HG03045 (cell line): ENCODE measurements around the gene CDIPT.

Source experiments
- ATAC-seq: cut with Tn5 transposase; IDR thresholded peaks from one replicate; pipeline ENCODE4 v1.9.1; 2021; ENCODE audit warnings: mild to moderate bottlenecking, moderate library complexity; ENCODE audit not compliant: unreplicated experiment

The CDIPT gene

GRCh38 chr16:29860218-29860617 is 2.8 kb downstream of the CDIPT start:
- ATAC-seq = no peak

- ATAC-seq = no peak
Measured at GRCh38 chr16:29858974-29859373, 4.1 kb downstream of the CDIPT start.

GRCh38 chr16:29858149-29858849 is 4.7 kb downstream of the CDIPT start:
- no peak for ATAC-seq

- ATAC-seq = no peak
Measured at GRCh38 chr16:29857133-29857760, 5.8 kb downstream of the CDIPT start.

GRCh38 chr16:29854520-29855100 is 8.4 kb downstream of the CDIPT start:
- no peak for ATAC-seq

- no peak for ATAC-seq
Measured at GRCh38 chr16:29852654-29853053, 10.4 kb downstream of the CDIPT start.

GRCh38 chr16:29850998-29851397 is 12.0 kb downstream of the CDIPT start:
- ATAC-seq = no peak

- ATAC-seq = no peak
Measured at GRCh38 chr16:29849505-29849904, 13.5 kb downstream of the CDIPT start.

- ATAC-seq = no peak
Measured at GRCh38 chr16:29848420-29849297, 14.4 kb downstream of the CDIPT start.

- no peak for ATAC-seq
Measured at GRCh38 chr16:29845656-29846055, 17.4 kb downstream of the CDIPT start.

- no peak for ATAC-seq
Measured at GRCh38 chr16:29844575-29845331, 18.3 kb downstream of the CDIPT start.

GRCh38 chr16:29843931-29844330 is 19.1 kb downstream of the CDIPT start:
- ATAC-seq = no peak

GRCh38 chr16:29842732-29843346 is 20.2 kb downstream of the CDIPT start:
- ATAC-seq = no peak

GRCh38 chr16:29841631-29842030 is 21.4 kb downstream of the CDIPT start:
- no peak for ATAC-seq

GRCh38 chr16:29840240-29840639 is 22.8 kb downstream of the CDIPT start:
- ATAC-seq = no peak

- no peak for ATAC-seq
Measured at GRCh38 chr16:29839822-29840221, 23.2 kb downstream of the CDIPT start.

- no peak for ATAC-seq
Measured at GRCh38 chr16:29837841-29838240, 25.2 kb downstream of the CDIPT start.

GRCh38 chr16:29836623-29837022 is 26.4 kb downstream of the CDIPT start:
- no peak for ATAC-seq

GRCh38 chr16:29835926-29836325 is 27.1 kb downstream of the CDIPT start:
- ATAC-seq = no peak

- no peak for ATAC-seq
Measured at GRCh38 chr16:29834079-29834478, 28.9 kb downstream of the CDIPT start.
